Astrocyte of the spinal cord (primary cell): ENCODE data around the gene PEAK3.
A peak's percentile ranks its signal among the peaks of the same experiment; 100 is the strongest.

Experiments used
- DNase-seq: peaks from one replicate; pipeline ENCODE4 v3.0.0; 2011; ENCODE audit warnings: low read depth, low spot score
- H3K4me3 ChIP-seq: 2 replicates; pipeline ENCODE4 v1.5.1; 2011; ENCODE audit warnings: low read depth, mild to moderate bottlenecking, low read length, moderate library complexity
- CTCF ChIP-seq: IDR thresholded peaks from 2 replicates; pipeline ENCODE4 v1.5.1; 2012; ENCODE audit warnings: low read depth, mild to moderate bottlenecking, low read length, inconsistent platforms
- in situ Hi-C: cut with HindIII; loops from 2 replicates; pipeline ENCODE4 v1.10.0; 2017; ENCODE audit warnings: low sequenced_read_pairs

The PEAK3 gene

GRCh38 chr19:2320939-2321338 is 39.0 kb upstream of the PEAK3 start:
- in situ Hi-C loops, result no loop called here
- H3K4me3 ChIP-seq, result no peak overlapping the region
- no peak for TF ChIP-seq CTCF
- no peak for DNase-seq

DNA sequence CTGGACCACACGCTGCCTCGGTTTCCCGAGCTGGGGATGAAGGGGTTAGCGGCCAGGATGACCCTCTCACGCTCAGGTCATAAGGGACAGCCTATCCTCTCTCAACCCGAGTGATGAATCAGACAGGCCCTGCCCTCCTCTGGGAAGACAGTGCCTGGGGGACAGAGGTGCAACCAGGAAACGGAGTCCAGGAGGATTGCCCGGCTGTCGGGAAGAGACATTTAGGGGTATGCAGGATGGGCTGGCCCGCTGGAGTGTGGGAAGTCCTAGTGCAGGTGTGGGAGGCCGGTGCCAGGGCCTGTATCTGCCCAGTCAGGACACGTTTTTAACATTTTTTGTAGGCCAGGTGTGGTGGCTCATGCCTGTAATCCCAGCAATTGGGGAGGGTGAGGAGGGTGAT is 38.1 kb upstream of the PEAK3 start:
- in situ Hi-C loops, result no loop called here
- no peak for TF ChIP-seq CTCF
- DNase-seq, result no peak
- H3K4me3 ChIP-seq, result no peak overlapping the region

- H3K4me3 ChIP-seq, result no peak overlapping the region
- no peak for TF ChIP-seq CTCF
- no peak for DNase-seq
- in situ Hi-C loops, result no loop called here
Measured at GRCh38 chr19:2319551-2319950, 37.6 kb upstream of the PEAK3 start.

- in situ Hi-C loops, result no loop called here
- no peak for DNase-seq
- H3K4me3 ChIP-seq, result no peak overlapping the region
- no peak for TF ChIP-seq CTCF
Measured at GRCh38 chr19:2318923-2319322, 36.9 kb upstream of the PEAK3 start.

GRCh38 chr19:2317756-2318155 is 35.8 kb upstream of the PEAK3 start:
- H3K4me3 ChIP-seq, result no peak overlapping the region
- TF ChIP-seq CTCF, result no peak
- in situ Hi-C loops, result no loop called here
- no peak for DNase-seq

DNA sequence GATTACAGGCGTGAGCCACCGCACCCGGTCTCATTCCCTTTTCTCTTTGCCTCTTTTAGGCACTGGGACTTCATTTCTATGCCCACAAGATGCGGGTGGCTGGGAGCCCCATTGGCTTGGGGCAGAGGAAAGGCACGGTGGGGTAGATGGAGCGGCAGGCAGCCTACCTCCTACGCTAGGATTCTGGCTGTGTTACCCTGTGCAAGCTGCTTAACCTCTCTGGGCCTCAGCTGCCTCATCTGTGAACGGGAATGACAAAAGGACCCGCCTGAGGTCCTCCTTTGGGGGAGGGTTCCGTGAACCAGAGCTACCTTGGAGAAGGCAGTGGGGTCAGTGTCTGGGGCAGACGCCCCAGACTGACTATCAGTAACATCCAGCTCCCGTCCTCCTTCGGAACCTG is 35.3 kb upstream of the PEAK3 start:
- no peak for DNase-seq
- no peak overlapping the region for H3K4me3 ChIP-seq
- TF ChIP-seq CTCF, result no peak
- in situ Hi-C loops, result no loop called here

DNA sequence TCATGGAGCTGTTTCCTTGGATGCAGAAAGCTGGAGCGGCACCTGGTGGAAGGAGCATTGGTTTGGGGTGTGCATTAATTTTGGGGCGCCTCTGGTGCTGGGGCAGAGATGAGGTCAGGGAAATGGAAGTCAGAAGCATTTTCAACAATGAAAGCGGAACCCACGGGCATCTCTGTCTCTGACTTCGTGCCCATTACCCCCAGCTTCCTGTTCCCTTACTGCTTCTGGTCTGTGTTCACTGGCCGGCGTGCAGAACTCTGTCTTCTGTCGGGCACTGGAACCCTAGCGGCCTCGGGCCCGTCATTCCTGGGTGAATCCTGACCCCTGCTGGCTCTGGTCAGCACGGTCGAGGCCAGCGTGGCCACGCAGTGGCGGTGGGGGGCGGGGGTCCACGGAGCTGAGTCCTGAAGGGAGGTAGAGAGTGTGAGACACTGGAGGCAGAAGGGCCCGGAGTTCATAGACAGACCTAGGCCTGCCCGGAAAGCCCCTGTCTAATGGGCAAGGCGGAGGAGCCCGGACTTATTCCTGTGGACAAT is 33.9 kb upstream of the PEAK3 start:
- peak; percentile 50 for DNase-seq
- in situ Hi-C loops, result no loop called here
- peak; percentile 68 for TF ChIP-seq CTCF
- no peak overlapping the region for H3K4me3 ChIP-seq
